GM23338 (cell line): ENCODE results near the gene NANOGP8. TPM values are rescaled to one million over a fixed set of nuclear protein-coding genes. Genes with fewer than 3 reads are reported as not detected.

Source experiments
- ATAC-seq: fragments of 200-7000 bp; cut with Tn5 transposase; 3 replicates; pipeline ENCODE4 v1.9.1; 2020
- DNase-seq: peaks from one replicate; pipeline ENCODE4 v3.0.0-alpha.2; 2015; ENCODE audit warnings: low spot score
- H2AFZ ChIP-seq: fragments of 200-600 bp; sonication (generic); 2 replicates; pipeline ENCODE4 v1.8.0; 2016; ENCODE audit warnings: antibody characterized with exemption, mild to moderate bottlenecking, moderate library complexity
- H3F3A ChIP-seq: fragments of 200-600 bp; sonication (generic); replicated peaks from 2 replicates; pipeline ENCODE4 v1.8.0; 2017; ENCODE audit warnings: antibody characterized with exemption, mixed run types, low read depth
- H3K27ac ChIP-seq: fragments of 200-600 bp; sonication (generic); 2 replicates; pipeline ENCODE4 v1.6.1; 2016; ENCODE audit warnings: low read depth
- H3K27me3 ChIP-seq: fragments of 200-600 bp; sonication (generic); 2 replicates; pipeline ENCODE4 v1.8.0; 2016; ENCODE audit warnings: mild to moderate bottlenecking, mixed run types, moderate library complexity; ENCODE audit not compliant: insufficient read depth
- H3K36me3 ChIP-seq: fragments of 200-600 bp; sonication (generic); 2 replicates; pipeline ENCODE4 v1.8.0; 2016; ENCODE audit warnings: mild to moderate bottlenecking; ENCODE audit not compliant: insufficient read depth
- H3K4me1 ChIP-seq: fragments of 200-600 bp; sonication (generic); 2 replicates; pipeline ENCODE4 v1.8.0; 2016; ENCODE audit warnings: mild to moderate bottlenecking, moderate library complexity; ENCODE audit not compliant: insufficient read depth
- H3K4me2 ChIP-seq: fragments of 200-600 bp; sonication (generic); 2 replicates; pipeline ENCODE4 v1.7.1; 2017; ENCODE audit warnings: mixed run types
- H3K4me3 ChIP-seq: fragments of 200-600 bp; sonication (generic); 2 replicates; pipeline ENCODE4 v1.6.1; 2016; ENCODE audit warnings: mixed run types
- H3K79me2 ChIP-seq: fragments of 200-600 bp; sonication (generic); replicated peaks from 2 replicates; pipeline ENCODE4 v1.8.0; 2017; ENCODE audit warnings: mild to moderate bottlenecking; ENCODE audit not compliant: insufficient read depth
- H3K9me2 ChIP-seq: fragments of 200-600 bp; sonication (generic); 2 replicates; pipeline ENCODE4 v1.8.0; 2017; ENCODE audit not compliant: insufficient read depth
- H4K20me1 ChIP-seq: fragments of 200-600 bp; sonication (generic); replicated peaks from 2 replicates; pipeline ENCODE4 v1.8.0; 2017; ENCODE audit warnings: mild to moderate bottlenecking; ENCODE audit not compliant: insufficient read depth
- H3K27ac Mint-ChIP-seq: 2 replicates; pipeline ENCODE4 v1.8.0; 2020; ENCODE audit warnings: inconsistent platforms, mild to moderate bottlenecking, moderate library complexity, mixed read lengths
- H3K27me3 Mint-ChIP-seq: 3 replicates; pipeline ENCODE4 v1.8.0; 2022; ENCODE audit warnings: low read depth, mild to moderate bottlenecking, moderate library complexity, mixed read lengths, inconsistent platforms; ENCODE audit not compliant: insufficient read depth, poor library complexity
- H3K36me3 Mint-ChIP-seq: 3 replicates; pipeline ENCODE4 v1.8.0; 2021; ENCODE audit warnings: low read depth, mild to moderate bottlenecking, inconsistent platforms, moderate library complexity, mixed read lengths
- H3K4me1 Mint-ChIP-seq: 3 replicates; pipeline ENCODE4 v1.8.0; 2020; ENCODE audit warnings: mild to moderate bottlenecking, inconsistent platforms, mixed read lengths
- H3K4me3 Mint-ChIP-seq: 3 replicates; pipeline ENCODE4 v1.8.0; 2021; ENCODE audit warnings: moderate library complexity, mild to moderate bottlenecking, inconsistent platforms, mixed read lengths
- H3K9me3 Mint-ChIP-seq: 3 replicates; pipeline ENCODE4 v1.8.0; 2020; ENCODE audit warnings: moderate library complexity, mild to moderate bottlenecking, inconsistent platforms, mixed read lengths
- CREB1 ChIP-seq: fragments of 250-450 bp; sonication (Bioruptor Pico); IDR thresholded peaks from 2 replicates; pipeline ENCODE4 v1.5.0; 2020; ENCODE audit warnings: low read depth, mild to moderate bottlenecking, moderate library complexity
- CTCF ChIP-seq, 2 experiments: fragments of 200-600 bp in 1 of 2; sonication (generic) in 1 of 2; conservative IDR thresholded peaks; 2 replicates each; pipeline versions ENCODE4 v1.5.1 to v1.6.1; 2016 to 2017; ENCODE audit warnings: antibody characterized with exemption in 2 of 2, low read depth in 2 of 2, mild to moderate bottlenecking in 2 of 2, moderate library complexity in 1 of 2
- EZH2 ChIP-seq: fragments of 200-600 bp; sonication (generic); IDR thresholded peaks from one replicate; pipeline ENCODE4 v1.8.0; 2017; ENCODE audit warnings: antibody characterized with exemption, mild to moderate bottlenecking, low read depth; ENCODE audit not compliant: unreplicated experiment
- EZH2phosphoT487 ChIP-seq: fragments of 200-600 bp; sonication (generic); IDR thresholded peaks from one replicate; pipeline ENCODE4 v1.8.1; 2018; ENCODE audit warnings: antibody characterized with exemption; ENCODE audit not compliant: unreplicated experiment
- POLR2AphosphoS5 ChIP-seq: IDR thresholded peaks from 2 replicates; pipeline ENCODE4 v1.6.1; 2016; ENCODE audit warnings: antibody characterized with exemption, low read depth
- REST ChIP-seq: IDR thresholded peaks from one replicate; pipeline ENCODE4 v1.6.1; 2018; ENCODE audit warnings: antibody characterized with exemption; ENCODE audit not compliant: unreplicated experiment
- ZNF114 ChIP-seq: fragments of 250-450 bp; sonication (Bioruptor Pico); IDR thresholded peaks from 2 replicates; pipeline ENCODE4 v1.5.0; 2020; ENCODE audit warnings: mild to moderate bottlenecking, moderate library complexity
- ZNF462 ChIP-seq: fragments of 250-450 bp; sonication (Bioruptor Pico); IDR thresholded peaks from 2 replicates; pipeline ENCODE4 v1.5.0; 2020; ENCODE audit warnings: mild to moderate bottlenecking, moderate library complexity
- polyA plus RNA-seq: library from polyadenylated mRNA; unstranded; fragments of >200 nt; fragmentation: Nextera tagmentation; extraction: Ambion mirVana; gene quantifications from 2 replicates; pipeline ENCODE4 v1.2.1, GENCODE V29; 2016
- total RNA-seq: library from RNA; depleted of rRNA; stranded (reverse); fragments of >200 nt; shearing (Covaris generic); gene quantifications from 2 replicates; pipeline ENCODE4 v1.2.3, GENCODE V29; 2014
- TF ChIP-seq, protein P1 (sequence below): IDR thresholded peaks from 2 replicates; pipeline ENCODE4 v1.6.1; 2016; ENCODE audit warnings: antibody characterized with exemption

NANOGP8 gene
- total and polyA plus RNA-seq, 2 experiments from 2014 or later, result 8.5 to 53.4 TPM

DNA sequence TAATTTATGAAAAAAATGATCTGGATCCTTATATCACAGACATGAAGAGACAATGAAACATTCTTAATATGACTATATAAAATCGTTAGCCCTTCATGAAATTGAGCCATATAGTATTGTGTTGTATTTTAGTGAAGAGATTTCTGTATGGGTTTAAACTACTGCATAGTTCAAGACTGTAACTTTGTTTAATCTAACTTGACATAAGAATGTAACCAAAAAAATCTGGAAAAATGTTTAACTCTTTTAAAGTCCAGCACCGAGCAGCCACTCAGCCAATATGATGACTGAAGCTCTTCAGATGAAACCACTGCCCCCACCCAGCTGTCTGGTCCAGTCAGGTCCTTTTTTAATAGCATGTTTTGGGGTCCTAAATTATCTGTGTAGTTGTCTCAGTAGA is 4.9 kb downstream of the NANOGP8 start:
- Histone ChIP-seq H3K4me2 (no peak overlapping the region), H3K36me3 (no peaks in the 10 kb centered on the region; the same call in 1 of the 2 replicates), H4K20me1 (no peaks in the 10 kb centered on the region), H3K9me2 (peaks cover 2% of the 10 kb centered on the region; the same call in 1 of the 2 replicates), H3K4me1 (no peaks in the 10 kb centered on the region), H3K27ac (no peak overlapping the region), H3F3A (no peaks in the 10 kb centered on the region), H3K4me3 (no peak overlapping the region), H3K27me3 (no peaks in the 10 kb centered on the region), H3K79me2 (no peaks in the 10 kb centered on the region), H2AFZ (no peak overlapping the region)
- no peak for DNase-seq
- Mint-ChIP-seq H3K36me3 (peaks cover 32% of the 10 kb centered on the region), H3K4me3 (no peak overlapping the region), H3K9me3 (peaks cover 26% of the 10 kb centered on the region), H3K27ac (no peak overlapping the region), H3K27me3 (no peaks in the 10 kb centered on the region), H3K4me1 (peaks cover 5% of the 10 kb centered on the region; the same call in 2 of the 3 replicates)
- TF ChIP-seq EZH2 (no peak), EZH2phosphoT487 (no peak), ZNF462 (CRISPR knock-in tag) (no peak), CTCF (conservative IDR thresholded peaks at IDR 0.05; ENCODE audit: low read depth in 2 of 2) (no peak), ZNF114 (CRISPR knock-in tag) (no peak), POLR2AphosphoS5 (no peak), CREB1 (CRISPR knock-in tag) (no peak), REST (no peak)
- TF ChIP-seq, protein P1, sequence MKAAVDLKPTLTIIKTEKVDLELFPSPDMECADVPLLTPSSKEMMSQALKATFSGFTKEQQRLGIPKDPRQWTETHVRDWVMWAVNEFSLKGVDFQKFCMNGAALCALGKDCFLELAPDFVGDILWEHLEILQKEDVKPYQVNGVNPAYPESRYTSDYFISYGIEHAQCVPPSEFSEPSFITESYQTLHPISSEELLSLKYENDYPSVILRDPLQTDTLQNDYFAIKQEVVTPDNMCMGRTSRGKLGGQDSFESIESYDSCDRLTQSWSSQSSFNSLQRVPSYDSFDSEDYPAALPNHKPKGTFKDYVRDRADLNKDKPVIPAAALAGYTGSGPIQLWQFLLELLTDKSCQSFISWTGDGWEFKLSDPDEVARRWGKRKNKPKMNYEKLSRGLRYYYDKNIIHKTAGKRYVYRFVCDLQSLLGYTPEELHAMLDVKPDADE, result no peak
- no peak for ATAC-seq
